A673 (cell line): ENCODE data around the gene PCDH10.

Experiments
- EZH2 ChIP-seq: fragments of 200-600 bp; sonication (generic); IDR thresholded peaks from 2 replicates; pipeline ENCODE4 v1.6.1; 2017; ENCODE audit warnings: borderline replicate concordance, low read depth, mild to moderate bottlenecking, mixed read lengths, antibody characterized with exemption, low read length; ENCODE audit not compliant: poor library complexity, severe bottlenecking
- TF ChIP-seq, protein P1 (sequence below): fragments of 300-800, 200-600 bp; sonication (generic); conservative IDR thresholded peaks from 2 replicates; pipeline ENCODE4 v1.5.1; 2017; ENCODE audit warnings: low read depth, mild to moderate bottlenecking, antibody characterized with exemption, low read length, moderate library complexity, mixed read lengths

DNA sequence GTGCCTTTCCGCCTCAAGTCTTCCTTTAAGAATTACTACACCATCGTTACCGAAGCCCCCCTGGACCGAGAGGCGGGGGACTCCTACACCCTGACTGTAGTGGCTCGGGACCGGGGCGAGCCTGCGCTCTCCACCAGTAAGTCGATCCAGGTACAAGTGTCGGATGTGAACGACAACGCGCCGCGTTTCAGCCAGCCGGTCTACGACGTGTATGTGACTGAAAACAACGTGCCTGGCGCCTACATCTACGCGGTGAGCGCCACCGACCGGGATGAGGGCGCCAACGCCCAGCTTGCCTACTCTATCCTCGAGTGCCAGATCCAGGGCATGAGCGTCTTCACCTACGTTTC lies 2.2 kb downstream of the PCDH10 start:
- TF ChIP-seq EZH2, result no peak
- TF ChIP-seq, protein P1, sequence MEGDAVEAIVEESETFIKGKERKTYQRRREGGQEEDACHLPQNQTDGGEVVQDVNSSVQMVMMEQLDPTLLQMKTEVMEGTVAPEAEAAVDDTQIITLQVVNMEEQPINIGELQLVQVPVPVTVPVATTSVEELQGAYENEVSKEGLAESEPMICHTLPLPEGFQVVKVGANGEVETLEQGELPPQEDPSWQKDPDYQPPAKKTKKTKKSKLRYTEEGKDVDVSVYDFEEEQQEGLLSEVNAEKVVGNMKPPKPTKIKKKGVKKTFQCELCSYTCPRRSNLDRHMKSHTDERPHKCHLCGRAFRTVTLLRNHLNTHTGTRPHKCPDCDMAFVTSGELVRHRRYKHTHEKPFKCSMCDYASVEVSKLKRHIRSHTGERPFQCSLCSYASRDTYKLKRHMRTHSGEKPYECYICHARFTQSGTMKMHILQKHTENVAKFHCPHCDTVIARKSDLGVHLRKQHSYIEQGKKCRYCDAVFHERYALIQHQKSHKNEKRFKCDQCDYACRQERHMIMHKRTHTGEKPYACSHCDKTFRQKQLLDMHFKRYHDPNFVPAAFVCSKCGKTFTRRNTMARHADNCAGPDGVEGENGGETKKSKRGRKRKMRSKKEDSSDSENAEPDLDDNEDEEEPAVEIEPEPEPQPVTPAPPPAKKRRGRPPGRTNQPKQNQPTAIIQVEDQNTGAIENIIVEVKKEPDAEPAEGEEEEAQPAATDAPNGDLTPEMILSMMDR, result no peak
